Vagina (tissue), 2 donors: Measurements from ENCODE around the gene EXOC3. TPM values are rescaled to one million over a fixed set of nuclear protein-coding genes. Genes with fewer than 3 reads are reported as not detected.

ENCODE experiments used
- DNase-seq, 2 donors: peaks; one replicate each; pipeline ENCODE4 v3.0.0-alpha.2; 2017; ENCODE audit errors: extremely low spot score in 2 of 2
- H3K27ac ChIP-seq: fragments of 200-600 bp; sonication (generic); one replicate; pipeline ENCODE4 v1.5.1; 2019
- H3K27me3 ChIP-seq: fragments of 200-600 bp; sonication (generic); one replicate; pipeline ENCODE4 v1.5.1; 2019
- H3K36me3 ChIP-seq, 2 donors: fragments of 200-600 bp; sonication (generic); one replicate each; pipeline ENCODE4 v1.5.1; 2017 to 2019
- H3K4me1 ChIP-seq: fragments of 200-600 bp; sonication (generic); one replicate; pipeline ENCODE4 v1.5.1; 2019
- H3K4me3 ChIP-seq, 2 donors: fragments of 200-600 bp; sonication (generic); 1 replicate in 1 of 2; 2 replicates in 1 of 2; pipeline ENCODE4 v1.5.1; 2016 to 2019
- H3K9me3 ChIP-seq: fragments of 200-600 bp; sonication (generic); one replicate; pipeline ENCODE4 v1.5.1; 2019
- POLR2A ChIP-seq, 2 donors: fragments of 450-650 bp; IDR thresholded peaks; one replicate each; pipeline ENCODE4 v1.6.1; 2017; ENCODE audit warnings: antibody characterized with exemption in 2 of 2, mild to moderate bottlenecking in 2 of 2, moderate library complexity in 2 of 2
- POLR2AphosphoS5 ChIP-seq, 2 donors: sonication (generic); formaldehyde crosslinking; IDR thresholded peaks; one replicate each; pipeline ENCODE4 v1.9.0; 2017; ENCODE audit warnings: antibody characterized with exemption in 2 of 2, mild to moderate bottlenecking in 2 of 2, low read depth in 1 of 2; ENCODE audit not compliant: insufficient read depth in 1 of 2
- intact Hi-C: fragments of 100-400 bp; cut with DNase I; formaldehyde crosslinking; loops from one replicate; pipeline ENCODE4 v1.15.1; 2023
- total RNA-seq: library from RNA; depleted of rRNA; stranded (reverse); fragments of >200 nt; gene quantifications from one replicate; pipeline ENCODE4 v1.2.3, GENCODE V29; 2016
- TF ChIP-seq, protein P1 (sequence below), 3 experiments: fragments of 450-650 bp in 2 of 3; fragments of 200-600 bp in 1 of 3; sonication (generic) in 1 of 3; IDR thresholded peaks; one replicate each; pipeline ENCODE4 v1.5.1; 2017 to 2019; ENCODE audit warnings: antibody characterized with exemption in 3 of 3, mild to moderate bottlenecking in 2 of 3, moderate library complexity in 2 of 3

The EXOC3 gene
- total RNA-seq, 1 donor from 2014 or later: 67.5 TPM

DNA sequence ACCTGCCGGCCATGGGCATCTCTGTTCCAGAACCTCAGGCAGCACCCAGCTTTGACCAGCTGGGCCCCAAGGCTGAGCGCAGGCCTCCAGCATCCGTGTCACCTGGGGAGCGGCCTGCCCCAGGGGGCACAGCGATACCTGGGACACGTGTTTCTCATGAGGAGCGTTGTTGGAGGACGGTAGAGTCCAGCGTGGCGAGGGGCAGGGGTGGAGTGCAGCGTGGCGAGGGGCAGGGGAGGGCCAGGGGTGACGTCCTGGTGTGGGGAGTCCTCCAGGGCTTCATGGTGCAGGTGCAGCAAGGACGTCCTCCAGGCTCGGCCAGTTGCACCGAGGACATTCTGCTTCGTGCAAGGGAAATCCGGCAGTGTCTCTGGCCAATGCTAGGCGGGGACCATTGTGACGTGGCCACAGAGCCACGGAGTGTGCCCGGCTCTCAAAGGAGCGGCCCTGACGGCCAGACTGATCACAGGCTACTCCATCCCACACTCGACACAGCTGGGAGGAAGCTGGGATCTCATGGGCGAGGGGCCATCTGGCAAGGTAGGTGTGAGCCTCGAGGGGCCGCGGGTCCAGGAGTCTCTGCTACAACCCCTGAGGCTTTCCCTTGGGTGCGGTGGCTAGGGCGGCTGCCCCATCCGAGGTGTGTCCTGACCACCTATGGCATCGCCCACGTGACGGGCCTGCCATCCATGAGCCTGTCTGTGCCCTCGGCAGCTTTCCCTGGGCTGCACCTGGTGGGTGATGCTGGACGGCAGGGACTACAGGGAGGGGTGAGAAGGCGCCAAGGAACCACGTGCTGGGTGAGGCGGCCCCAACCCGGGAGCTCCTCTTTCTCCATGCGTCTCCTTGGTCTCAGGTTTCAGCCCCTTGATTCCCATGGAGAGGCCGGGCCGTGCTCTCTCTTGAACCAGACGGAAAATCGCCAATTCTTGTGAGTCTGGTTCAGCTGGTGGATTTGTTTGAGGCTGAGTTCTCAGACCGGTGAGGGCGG lies 47.4 kb downstream of the EXOC3 start:
- Histone ChIP-seq H3K4me1 (no peaks in the 10 kb centered on the region), H3K36me3 (no peaks in the 10 kb centered on the region), H3K27me3 (no peaks in the 10 kb centered on the region), H3K4me3 (no peak overlapping the region), H3K27ac (no peak overlapping the region), H3K9me3 (no peaks in the 10 kb centered on the region)
- no peak for DNase-seq
- intact Hi-C loops: no loop called here
- TF ChIP-seq, protein P1, sequence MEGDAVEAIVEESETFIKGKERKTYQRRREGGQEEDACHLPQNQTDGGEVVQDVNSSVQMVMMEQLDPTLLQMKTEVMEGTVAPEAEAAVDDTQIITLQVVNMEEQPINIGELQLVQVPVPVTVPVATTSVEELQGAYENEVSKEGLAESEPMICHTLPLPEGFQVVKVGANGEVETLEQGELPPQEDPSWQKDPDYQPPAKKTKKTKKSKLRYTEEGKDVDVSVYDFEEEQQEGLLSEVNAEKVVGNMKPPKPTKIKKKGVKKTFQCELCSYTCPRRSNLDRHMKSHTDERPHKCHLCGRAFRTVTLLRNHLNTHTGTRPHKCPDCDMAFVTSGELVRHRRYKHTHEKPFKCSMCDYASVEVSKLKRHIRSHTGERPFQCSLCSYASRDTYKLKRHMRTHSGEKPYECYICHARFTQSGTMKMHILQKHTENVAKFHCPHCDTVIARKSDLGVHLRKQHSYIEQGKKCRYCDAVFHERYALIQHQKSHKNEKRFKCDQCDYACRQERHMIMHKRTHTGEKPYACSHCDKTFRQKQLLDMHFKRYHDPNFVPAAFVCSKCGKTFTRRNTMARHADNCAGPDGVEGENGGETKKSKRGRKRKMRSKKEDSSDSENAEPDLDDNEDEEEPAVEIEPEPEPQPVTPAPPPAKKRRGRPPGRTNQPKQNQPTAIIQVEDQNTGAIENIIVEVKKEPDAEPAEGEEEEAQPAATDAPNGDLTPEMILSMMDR (IDR thresholded peaks at IDR 0.05): no peak
- TF ChIP-seq POLR2AphosphoS5 (IDR thresholded peaks at IDR 0.05; ENCODE audit: insufficient read depth in 1 of 2, low read depth in 1 of 2): no peak
- no peak for TF ChIP-seq POLR2A (IDR thresholded peaks at IDR 0.05)

DNA sequence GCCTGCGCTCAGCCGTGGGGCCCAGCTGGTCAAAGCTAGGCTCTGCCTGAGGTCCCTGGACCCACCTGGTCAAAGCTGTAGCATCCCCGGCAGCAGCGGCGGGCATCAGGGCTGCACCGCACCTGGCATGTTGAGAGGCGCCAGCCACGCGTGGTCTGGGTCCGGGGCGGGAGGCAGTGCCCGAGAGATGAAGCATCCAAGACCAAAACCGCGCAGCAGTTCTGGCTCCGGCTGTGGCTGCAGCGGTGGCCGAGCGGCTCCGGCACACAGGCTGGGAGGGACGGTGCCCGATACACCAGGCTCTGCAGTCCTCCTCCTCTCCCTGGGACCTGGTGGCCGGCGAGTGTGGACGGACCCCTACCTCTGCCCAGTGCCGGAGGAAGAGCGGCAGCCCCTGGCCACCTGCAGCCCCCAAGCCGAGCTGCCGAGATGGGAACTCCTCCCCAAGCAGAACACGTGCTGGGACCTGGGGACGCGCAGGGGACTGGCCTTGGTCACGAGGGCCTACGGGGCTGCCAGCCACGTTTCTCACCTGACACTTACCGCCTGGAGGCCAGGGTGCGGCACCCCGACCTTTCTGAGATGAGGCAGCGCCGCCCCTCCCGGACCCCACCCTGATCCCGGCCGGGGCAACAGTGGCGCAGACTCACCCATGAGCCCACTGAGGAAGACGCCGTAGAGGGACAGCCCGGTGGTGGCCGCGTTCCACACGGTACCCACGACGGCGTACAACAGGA lies 48.3 kb downstream of the EXOC3 start:
- H3K4me1 ChIP-seq: no peaks in the 10 kb centered on the region
- DNase-seq: no peak
- no peak for TF ChIP-seq POLR2AphosphoS5 (IDR thresholded peaks at IDR 0.05; ENCODE audit: insufficient read depth in 1 of 2, low read depth in 1 of 2)

DNA sequence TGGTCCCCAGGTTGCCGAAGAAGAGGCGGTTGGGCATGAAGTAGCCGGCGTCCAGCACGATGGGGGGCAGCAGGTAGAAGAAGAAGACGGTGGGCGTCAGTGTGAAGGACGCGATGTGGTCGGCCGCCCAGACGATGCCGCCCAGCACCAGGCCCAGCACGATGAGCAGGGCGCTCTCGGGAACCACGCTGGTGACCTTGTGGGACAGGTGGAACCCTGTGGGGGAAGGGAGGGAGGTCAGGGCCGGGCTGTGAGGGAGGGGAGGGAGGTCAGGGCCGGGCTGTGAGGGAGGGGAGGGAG lies 48.8 kb downstream of the EXOC3 start:
- no peak overlapping the region for H3K4me3 ChIP-seq
- intact Hi-C loops: no loop called here
- DNase-seq: no peak
- TF ChIP-seq POLR2A (IDR thresholded peaks at IDR 0.05) (no peak), POLR2AphosphoS5 (IDR thresholded peaks at IDR 0.05; ENCODE audit: insufficient read depth in 1 of 2, low read depth in 1 of 2) (no peak)
- TF ChIP-seq, protein P1 (IDR thresholded peaks at IDR 0.05): no peak
- no peak overlapping the region for H3K27ac ChIP-seq
- H3K27me3 ChIP-seq: no peaks in the 10 kb centered on the region
- H3K4me1 ChIP-seq: no peaks in the 10 kb centered on the region
- no peaks in the 10 kb centered on the region for H3K36me3 ChIP-seq
- no peaks in the 10 kb centered on the region for H3K9me3 ChIP-seq

More for the DNA sequence above, 48.3 kb downstream of the EXOC3 start:
- Histone ChIP-seq H3K9me3 (no peaks in the 10 kb centered on the region), H3K36me3 (no peaks in the 10 kb centered on the region), H3K4me3 (no peak overlapping the region), H3K27ac (no peak overlapping the region), H3K27me3 (no peaks in the 10 kb centered on the region)
- intact Hi-C loops: no loop called here

DNA sequence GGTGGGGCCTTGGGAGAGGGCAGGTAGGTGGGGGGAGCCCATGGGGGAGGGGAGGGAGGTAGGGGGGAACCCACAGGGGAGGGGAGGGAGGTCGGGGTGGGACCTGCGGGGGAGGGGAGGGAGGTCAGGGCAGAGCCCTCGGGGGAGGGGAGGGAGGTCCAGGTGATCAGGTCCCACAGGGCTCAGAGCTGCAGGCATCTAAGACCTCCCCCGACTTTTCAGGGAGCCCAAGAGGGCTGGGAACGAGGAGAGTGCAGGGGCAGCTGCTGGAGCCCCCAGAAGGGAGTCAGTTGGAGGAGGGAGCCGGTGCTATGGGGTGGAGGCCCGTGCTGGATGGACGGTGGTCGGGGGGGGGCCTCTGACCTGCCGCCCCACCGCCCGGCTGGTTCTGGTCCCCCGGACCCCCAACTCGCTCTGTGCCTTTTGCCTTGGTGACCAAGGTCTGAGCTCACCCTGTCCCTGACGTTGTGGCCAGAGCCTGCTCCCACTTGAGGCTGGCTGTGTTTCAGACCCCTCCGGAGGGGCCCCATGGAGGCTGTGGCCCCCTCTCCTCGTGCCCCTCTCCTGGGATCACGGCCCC lies 49.4 kb downstream of the EXOC3 start:
- no peaks in the 10 kb centered on the region for H3K36me3 ChIP-seq
- intact Hi-C loops: no loop called here
- DNase-seq: no peak
- no peak overlapping the region for H3K4me3 ChIP-seq
- H3K4me1 ChIP-seq: no peaks in the 10 kb centered on the region
- no peaks in the 10 kb centered on the region for H3K27me3 ChIP-seq
- no peak overlapping the region for H3K27ac ChIP-seq
- TF ChIP-seq POLR2AphosphoS5 (IDR thresholded peaks at IDR 0.05; ENCODE audit: insufficient read depth in 1 of 2, low read depth in 1 of 2): no peak
- TF ChIP-seq, protein P1 (IDR thresholded peaks at IDR 0.05): no peak
- TF ChIP-seq POLR2A (IDR thresholded peaks at IDR 0.05): no peak
- no peaks in the 10 kb centered on the region for H3K9me3 ChIP-seq

DNA sequence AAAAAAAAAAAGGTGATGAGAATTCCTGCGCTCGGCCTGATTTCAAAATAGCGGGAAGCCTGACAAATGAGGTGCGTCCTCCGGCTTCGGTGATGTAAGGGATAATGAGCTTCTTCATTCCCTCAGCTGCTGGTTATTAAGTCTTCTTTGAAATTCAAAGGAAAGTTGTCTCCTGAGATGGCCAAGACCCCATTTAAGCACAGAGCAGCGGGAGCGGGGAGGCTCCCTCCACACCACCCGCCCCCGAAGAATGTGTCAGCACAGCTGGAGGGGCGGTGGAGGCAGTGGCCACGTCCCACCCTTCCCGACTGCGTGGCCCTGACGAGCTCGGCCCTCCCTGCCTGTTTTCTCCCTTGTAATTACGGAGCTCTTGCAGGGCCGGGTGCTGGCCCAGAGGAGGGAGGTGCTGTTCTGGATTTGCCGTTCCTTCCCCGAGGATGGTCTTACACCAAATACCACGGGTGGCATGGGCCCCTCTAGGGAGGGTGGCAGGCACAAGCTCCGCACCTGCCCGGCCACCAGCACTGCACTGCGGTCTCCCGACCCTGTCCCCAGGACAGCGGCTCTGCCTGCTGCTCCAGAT lies 50.2 kb downstream of the EXOC3 start:
- H3K4me3 ChIP-seq: no peak overlapping the region
- no peak for DNase-seq
- no peaks in the 10 kb centered on the region for H3K27me3 ChIP-seq
- H3K4me1 ChIP-seq: no peaks in the 10 kb centered on the region
- H3K9me3 ChIP-seq: no peaks in the 10 kb centered on the region
- intact Hi-C loops: no loop called here
- H3K36me3 ChIP-seq: no peaks in the 10 kb centered on the region
- H3K27ac ChIP-seq: no peak overlapping the region
- TF ChIP-seq, protein P1 (IDR thresholded peaks at IDR 0.05): no peak
- TF ChIP-seq POLR2AphosphoS5 (IDR thresholded peaks at IDR 0.05; ENCODE audit: insufficient read depth in 1 of 2, low read depth in 1 of 2) (no peak), POLR2A (IDR thresholded peaks at IDR 0.05) (no peak)
